Liver (tissue), 9 donors: Measurements from ENCODE around the gene TMPRSS11F. TPM values are rescaled to one million over a fixed set of nuclear protein-coding genes. Genes with fewer than 3 reads are reported as not detected.

Experiments used
- DNase-seq: peaks from one replicate; pipeline ENCODE4 v3.0.0-alpha.2; 2017; ENCODE audit warnings: low spot score
- H3K27ac ChIP-seq, 2 donors: one replicate each; pipeline ENCODE4 v1.7.0; 2013; ENCODE audit warnings: inconsistent platforms in 2 of 2, low read length in 2 of 2, control low read depth in 1 of 2, low read depth in 1 of 2, mild to moderate bottlenecking in 1 of 2
- H3K27me3 ChIP-seq, 4 donors: one replicate each; pipeline versions ENCODE4 v1.6.1 to v1.7.0; 2013; ENCODE audit warnings: low read length in 3 of 4, inconsistent platforms in 1 of 4, mild to moderate bottlenecking in 1 of 4, moderate library complexity in 1 of 4; ENCODE audit not compliant: control insufficient read depth in 4 of 4, insufficient read depth in 4 of 4
- H3K36me3 ChIP-seq, 4 donors: one replicate each; pipeline versions ENCODE4 v1.6.1 to v1.7.0; 2013; ENCODE audit warnings: low read length in 3 of 4, mild to moderate bottlenecking in 3 of 4, low read depth in 1 of 4, moderate library complexity in 1 of 4; ENCODE audit not compliant: control insufficient read depth in 4 of 4, insufficient read depth in 3 of 4
- H3K4me1 ChIP-seq, 4 donors: one replicate each; pipeline versions ENCODE4 v1.6.1 to v1.7.0; 2013; ENCODE audit warnings: low read length in 3 of 4, mild to moderate bottlenecking in 3 of 4, moderate library complexity in 1 of 4; ENCODE audit not compliant: control insufficient read depth in 4 of 4, insufficient read depth in 4 of 4
- H3K4me3 ChIP-seq, 3 donors: one replicate each; pipeline versions ENCODE4 v1.6.1 to v1.7.0; 2013; ENCODE audit warnings: low read length in 3 of 3, control low read depth in 1 of 3, low read depth in 1 of 3, mild to moderate bottlenecking in 1 of 3
- H3K9ac ChIP-seq, 2 donors: one replicate each; pipeline ENCODE4 v1.7.0; 2013; ENCODE audit warnings: low read length in 2 of 2, mild to moderate bottlenecking in 2 of 2, moderate library complexity in 2 of 2, control low read depth in 1 of 2, low read depth in 1 of 2
- H3K9me3 ChIP-seq, 4 donors: one replicate each; pipeline versions ENCODE4 v1.6.1 to v1.7.0; 2013; ENCODE audit warnings: low read length in 3 of 4; ENCODE audit not compliant: control insufficient read depth in 4 of 4
- ATF3 ChIP-seq: IDR thresholded peaks from 2 replicates; pipeline ENCODE4 v1.6.1; 2016; ENCODE audit warnings: antibody characterized with exemption
- CTCF ChIP-seq: fragments of 150-350 bp; IDR thresholded peaks from 2 replicates; pipeline ENCODE4 v1.5.1; 2017; ENCODE audit warnings: improper control_type of control experiment, low read depth, low read length; ENCODE audit not compliant: missing input control
- EGR1 ChIP-seq, 2 donors: IDR thresholded peaks; 2 replicates each; pipeline ENCODE4 v1.6.1; 2016 to 2018; ENCODE audit warnings: antibody characterized with exemption in 2 of 2, low read depth in 2 of 2
- FOXA1 ChIP-seq: IDR thresholded peaks from 2 replicates; pipeline ENCODE4 v1.6.1; 2016; ENCODE audit warnings: antibody characterized with exemption
- FOXA2 ChIP-seq: IDR thresholded peaks from 2 replicates; pipeline ENCODE4 v1.6.1; 2016; ENCODE audit warnings: antibody characterized with exemption
- GABPA ChIP-seq, 2 donors: IDR thresholded peaks in 1 of 2; conservative IDR thresholded peaks in 1 of 2; 2 replicates each; pipeline ENCODE4 v1.6.1; 2016; ENCODE audit warnings: antibody characterized with exemption in 2 of 2, mild to moderate bottlenecking in 1 of 2, moderate library complexity in 1 of 2
- HNF4A ChIP-seq, 2 donors: conservative IDR thresholded peaks; 2 replicates each; pipeline ENCODE4 v1.6.1; 2016; ENCODE audit warnings: antibody characterized with exemption in 2 of 2, mild to moderate bottlenecking in 2 of 2
- HNF4G ChIP-seq: IDR thresholded peaks from 2 replicates; pipeline ENCODE4 v1.6.1; 2016; ENCODE audit warnings: antibody characterized with exemption
- JUND ChIP-seq, 2 donors: IDR thresholded peaks; 2 replicates each; pipeline ENCODE4 v1.6.1; 2016; ENCODE audit warnings: antibody characterized with exemption in 2 of 2
- MAX ChIP-seq: IDR thresholded peaks from 2 replicates; pipeline ENCODE4 v1.6.1; 2016; ENCODE audit warnings: antibody characterized with exemption
- NR2F2 ChIP-seq: IDR thresholded peaks from 2 replicates; pipeline ENCODE4 v1.6.1; 2016; ENCODE audit warnings: antibody characterized with exemption
- RAD21 ChIP-seq, 2 donors: IDR thresholded peaks; 2 replicates each; pipeline ENCODE4 v1.6.1; 2016; ENCODE audit warnings: antibody characterized with exemption in 2 of 2, mild to moderate bottlenecking in 2 of 2
- REST ChIP-seq: IDR thresholded peaks from 2 replicates; pipeline ENCODE4 v1.6.1; 2016; ENCODE audit warnings: antibody characterized with exemption, mild to moderate bottlenecking
- RXRA ChIP-seq, 2 donors: IDR thresholded peaks; 2 replicates each; pipeline ENCODE4 v1.6.1; 2017 to 2018; ENCODE audit warnings: antibody characterized with exemption in 2 of 2, mild to moderate bottlenecking in 1 of 2
- SP1 ChIP-seq: IDR thresholded peaks from 2 replicates; pipeline ENCODE4 v1.6.1; 2018; ENCODE audit warnings: antibody characterized with exemption, mild to moderate bottlenecking
- TAF1 ChIP-seq: conservative IDR thresholded peaks from 2 replicates; pipeline ENCODE4 v1.6.1; 2016; ENCODE audit warnings: antibody characterized with exemption, mild to moderate bottlenecking
- YY1 ChIP-seq: IDR thresholded peaks from 2 replicates; pipeline ENCODE4 v1.6.1; 2016; ENCODE audit warnings: antibody characterized with exemption, mild to moderate bottlenecking
- ZBTB33 ChIP-seq: IDR thresholded peaks from 2 replicates; pipeline ENCODE4 v1.6.1; 2016; ENCODE audit warnings: antibody characterized with exemption
- polyA plus RNA-seq, 2 donors: library from polyadenylated mRNA; stranded (reverse) in 1 of 2; unstranded in 1 of 2; fragments of 200-250 nt in 1 of 2; fragments of >200 nt in 1 of 2; fragmentation: Nextera tagmentation in 1 of 2; extraction: Ambion mirVana in 1 of 2; gene quantifications; one replicate each; pipeline versions ENCODE4 v1.2.1 to v1.2.3, GENCODE V29; 2013 to 2015
- total RNA-seq, 2 donors: library from RNA; depleted of rRNA; stranded (reverse); fragments of >200 nt; gene quantifications; one replicate each; pipeline ENCODE4 v1.2.3, GENCODE V29; 2014
- donor health status: healthy.
- donor health status: healthy.
- donor health status: healthy.
- donor health status: healthy.
- donor health status: healthy.

Gene TMPRSS11F
- total and polyA plus RNA-seq, 4 donors, result not detected

- peaks cover 0 to 8% (median 0%) of the 10 kb centered on the region in 4 donors for H3K27me3 ChIP-seq
- no peaks in the 10 kb centered on the region for H3K4me1 ChIP-seq
- no peak overlapping the region for H3K4me3 ChIP-seq
- no peaks in the 10 kb centered on the region for H3K9me3 ChIP-seq
- TF ChIP-seq RXRA (IDR thresholded peaks at IDR 0.05), result no peak
- TF ChIP-seq GABPA (IDR thresholded peaks at IDR 0.05 in 1 of 2, conservative IDR thresholded peaks at IDR 0.05 in 1 of 2), result no peak
- TF ChIP-seq FOXA1, result no peak
- TF ChIP-seq ZBTB33, result no peak
- no peak for TF ChIP-seq REST
- TF ChIP-seq NR2F2, result no peak
- TF ChIP-seq JUND (IDR thresholded peaks at IDR 0.05), result no peak
- no peak for TF ChIP-seq ATF3
- TF ChIP-seq SP1, result no peak
- no peak for TF ChIP-seq CTCF
- TF ChIP-seq MAX, result no peak
- no peak for TF ChIP-seq TAF1
- no peak for TF ChIP-seq HNF4A (conservative IDR thresholded peaks at IDR 0.05)
- no peak for TF ChIP-seq RAD21 (IDR thresholded peaks at IDR 0.05)
- TF ChIP-seq EGR1 (IDR thresholded peaks at IDR 0.05; ENCODE audit: low read depth in 2 of 2), result no peak
- no peak for TF ChIP-seq YY1
- DNase-seq, result no peak
- no peak overlapping the region for H3K27ac ChIP-seq
- no peak overlapping the region for H3K9ac ChIP-seq
- no peaks in the 10 kb centered on the region for H3K36me3 ChIP-seq
These were observed 55.3 kb downstream of the TMPRSS11F start for GRCh38 chr4:68074397-68074796.

GRCh38 chr4:68070302-68070701 is 59.4 kb downstream of the TMPRSS11F start:
- no peaks in the 10 kb centered on the region for H3K4me1 ChIP-seq
- H3K9me3 ChIP-seq, result no peaks in the 10 kb centered on the region
- H3K27me3 ChIP-seq, result peaks cover 0 to 4% (median 0%) of the 10 kb centered on the region in 4 donors
- no peak for DNase-seq
- H3K36me3 ChIP-seq, result no peaks in the 10 kb centered on the region
- H3K9ac ChIP-seq, result no peak overlapping the region
- H3K4me3 ChIP-seq, result no peak overlapping the region
- H3K27ac ChIP-seq, result no peak overlapping the region
- TF ChIP-seq YY1 (no peak), EGR1 (IDR thresholded peaks at IDR 0.05; ENCODE audit: low read depth in 2 of 2) (no peak), SP1 (no peak), MAX (no peak), NR2F2 (no peak), RXRA (IDR thresholded peaks at IDR 0.05) (no peak), JUND (IDR thresholded peaks at IDR 0.05) (no peak), TAF1 (no peak), REST (no peak), FOXA2 (no peak), ZBTB33 (no peak), HNF4A (conservative IDR thresholded peaks at IDR 0.05) (no peak), FOXA1 (no peak), HNF4G (no peak)
